Measurements from ENCODE around the gene STARD10.

DNA sequence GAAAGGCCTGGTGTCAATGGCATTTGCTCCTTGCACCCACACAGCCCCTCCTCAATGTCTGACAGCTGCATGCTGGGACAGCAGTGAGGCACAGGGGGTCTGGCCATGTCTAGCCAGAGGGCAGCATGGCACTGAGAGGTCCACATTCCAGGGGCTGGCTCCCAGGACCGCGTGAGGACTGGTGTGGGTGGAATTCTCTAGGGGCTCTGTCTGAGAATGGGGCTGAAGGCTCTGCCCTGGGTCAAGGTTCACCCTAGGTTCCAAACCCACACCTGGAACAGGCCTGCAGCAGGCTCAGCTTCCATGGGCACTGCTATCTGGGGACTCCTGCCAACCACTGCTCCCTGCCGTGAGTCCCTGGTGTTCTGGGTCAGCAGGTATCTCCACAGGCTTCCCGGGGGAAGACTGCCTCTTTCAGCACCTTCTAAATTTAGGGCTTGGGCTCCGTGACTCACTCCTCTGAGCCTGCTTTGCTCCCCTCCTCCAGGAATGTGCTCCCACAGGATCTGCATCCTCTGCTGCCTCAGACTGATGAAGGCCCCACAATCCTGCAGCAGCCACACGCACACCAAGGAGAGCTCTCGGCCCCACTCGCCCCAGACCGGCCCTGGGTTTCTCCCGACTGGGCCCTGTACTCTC is 4.2 kb downstream of the STARD10 start:
- TF ChIP-seq, protein P1, sequence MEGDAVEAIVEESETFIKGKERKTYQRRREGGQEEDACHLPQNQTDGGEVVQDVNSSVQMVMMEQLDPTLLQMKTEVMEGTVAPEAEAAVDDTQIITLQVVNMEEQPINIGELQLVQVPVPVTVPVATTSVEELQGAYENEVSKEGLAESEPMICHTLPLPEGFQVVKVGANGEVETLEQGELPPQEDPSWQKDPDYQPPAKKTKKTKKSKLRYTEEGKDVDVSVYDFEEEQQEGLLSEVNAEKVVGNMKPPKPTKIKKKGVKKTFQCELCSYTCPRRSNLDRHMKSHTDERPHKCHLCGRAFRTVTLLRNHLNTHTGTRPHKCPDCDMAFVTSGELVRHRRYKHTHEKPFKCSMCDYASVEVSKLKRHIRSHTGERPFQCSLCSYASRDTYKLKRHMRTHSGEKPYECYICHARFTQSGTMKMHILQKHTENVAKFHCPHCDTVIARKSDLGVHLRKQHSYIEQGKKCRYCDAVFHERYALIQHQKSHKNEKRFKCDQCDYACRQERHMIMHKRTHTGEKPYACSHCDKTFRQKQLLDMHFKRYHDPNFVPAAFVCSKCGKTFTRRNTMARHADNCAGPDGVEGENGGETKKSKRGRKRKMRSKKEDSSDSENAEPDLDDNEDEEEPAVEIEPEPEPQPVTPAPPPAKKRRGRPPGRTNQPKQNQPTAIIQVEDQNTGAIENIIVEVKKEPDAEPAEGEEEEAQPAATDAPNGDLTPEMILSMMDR (IDR thresholded peaks at IDR 0.05): no peak
- TF ChIP-seq POLR2A (IDR thresholded peaks at IDR 0.05) (no peak), EP300 (IDR thresholded peaks at IDR 0.05) (no peak)
